HG03139 (cell line): ENCODE measurements around the gene XPA.
A peak's percentile ranks its signal among the peaks of the same experiment; 100 is the strongest.
"Not testable (repeated sequence)": the region's sequence is repeated elsewhere in the genome, so short reads cannot be mapped to it uniquely, and the experiment has no call there.

Experiments
- ATAC-seq: cut with Tn5 transposase; IDR thresholded peaks from one replicate; pipeline ENCODE4 v1.9.1; 2021; ENCODE audit not compliant: unreplicated experiment

XPA gene

DNA sequence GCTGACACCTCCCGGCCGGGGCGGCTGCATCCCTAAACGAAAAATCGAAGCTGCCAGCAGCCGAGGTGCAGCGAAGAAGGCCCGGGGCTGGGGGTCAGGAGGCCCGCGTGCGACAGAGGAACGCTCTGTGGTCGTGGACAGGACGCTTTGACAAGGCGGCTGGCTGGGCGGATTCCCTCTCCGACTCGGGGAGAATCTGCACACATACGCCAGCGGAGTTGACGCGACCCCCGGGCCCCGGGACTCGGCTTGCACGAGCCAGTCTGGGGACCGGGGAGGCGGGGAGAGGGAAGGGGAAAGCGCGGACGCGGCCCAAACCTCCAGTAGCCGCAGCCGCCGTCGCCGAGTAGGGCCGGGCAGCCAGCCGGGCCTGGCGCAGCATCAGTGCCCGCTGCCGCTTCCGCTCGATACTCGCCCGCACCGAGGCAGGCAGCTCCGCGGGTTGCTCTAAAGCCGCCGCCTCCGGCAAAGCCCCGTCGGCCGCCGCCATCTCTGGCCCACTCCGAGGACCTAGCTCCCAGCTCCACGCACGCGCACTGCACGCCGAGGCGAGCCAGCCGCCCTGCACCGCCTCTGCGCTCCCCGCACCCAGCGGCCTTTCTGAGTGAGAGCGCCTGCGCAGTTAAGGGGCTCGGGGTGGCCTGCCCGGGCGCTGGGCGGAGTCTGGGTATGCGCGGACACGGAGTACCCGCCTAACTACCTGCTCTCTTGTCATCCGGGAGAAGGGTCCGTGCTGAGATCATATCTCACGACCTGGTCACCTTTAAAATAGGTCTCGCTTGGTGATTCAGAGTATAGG is at the start of gene XPA:
TSS of gene XPA (minus strand) at position 538 of the 799 bp plus-strand sequence. CDS start at position 490, 48 bp downstream.
- ATAC-seq, result peak; percentile 85

GRCh38 chr9:97744710-97745708 is 47.9 kb upstream of the XPA start:
- ATAC-seq, result no peak

GRCh38 chr9:97744025-97744424 is 46.9 kb upstream of the XPA start:
- not testable (repeated sequence) for ATAC-seq

GRCh38 chr9:97742545-97742944 is 45.4 kb upstream of the XPA start:
- no peak for ATAC-seq

DNA sequence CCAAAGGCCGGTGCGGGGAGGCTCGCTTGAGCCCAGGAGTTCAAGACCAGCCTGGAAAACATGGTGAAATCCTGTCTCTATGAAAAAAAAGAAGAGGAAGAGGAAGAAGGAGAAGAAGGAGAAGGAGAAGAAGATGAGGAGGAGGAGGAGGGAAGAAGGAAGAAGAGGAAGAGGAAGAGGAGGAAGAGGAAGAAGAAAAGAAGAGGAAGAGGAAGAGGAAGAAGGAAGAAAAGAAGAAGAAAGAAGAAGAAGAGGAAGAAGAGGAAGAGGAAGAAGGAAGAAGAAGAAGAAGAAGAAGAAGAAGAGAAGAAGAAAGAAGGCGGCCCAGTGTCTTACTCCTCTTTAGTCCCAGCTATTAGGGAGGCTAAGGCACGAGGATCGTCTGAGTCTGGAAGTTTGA is 44.8 kb upstream of the XPA start:
- no peak for ATAC-seq

GRCh38 chr9:97740848-97741821 is 44.0 kb upstream of the XPA start:
- no peak for ATAC-seq

GRCh38 chr9:97737429-97737828 is 40.3 kb upstream of the XPA start:
- ATAC-seq, result no peak

DNA sequence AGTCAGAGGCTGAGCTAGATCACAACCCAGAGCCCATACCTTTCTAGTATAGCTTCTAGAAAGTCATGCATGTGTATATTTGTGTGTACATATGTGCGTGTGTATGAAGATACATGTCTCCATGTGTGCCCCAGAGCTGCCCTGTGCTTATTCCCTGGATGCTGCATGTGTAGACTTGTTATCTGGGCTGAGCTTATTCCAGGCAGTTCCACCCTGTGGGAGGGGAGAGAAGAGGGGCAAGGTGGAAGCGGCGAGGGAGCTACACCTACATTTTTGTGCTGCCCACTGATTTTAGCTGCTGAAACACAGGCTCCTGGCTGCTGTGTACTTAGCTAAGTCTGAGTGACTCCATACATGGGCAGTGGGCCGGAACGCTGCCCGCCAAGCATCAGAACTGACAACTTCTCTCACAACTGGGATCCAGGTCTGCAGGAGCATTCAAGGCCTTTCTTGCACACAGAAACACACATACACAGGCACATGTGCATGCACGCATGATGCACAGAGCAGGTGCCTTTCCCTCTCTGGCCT is 38.0 kb upstream of the XPA start:
- no peak for ATAC-seq

- ATAC-seq, result no peak
These were observed 29.6 kb upstream of the XPA start for GRCh38 chr9:97726716-97727115.

DNA sequence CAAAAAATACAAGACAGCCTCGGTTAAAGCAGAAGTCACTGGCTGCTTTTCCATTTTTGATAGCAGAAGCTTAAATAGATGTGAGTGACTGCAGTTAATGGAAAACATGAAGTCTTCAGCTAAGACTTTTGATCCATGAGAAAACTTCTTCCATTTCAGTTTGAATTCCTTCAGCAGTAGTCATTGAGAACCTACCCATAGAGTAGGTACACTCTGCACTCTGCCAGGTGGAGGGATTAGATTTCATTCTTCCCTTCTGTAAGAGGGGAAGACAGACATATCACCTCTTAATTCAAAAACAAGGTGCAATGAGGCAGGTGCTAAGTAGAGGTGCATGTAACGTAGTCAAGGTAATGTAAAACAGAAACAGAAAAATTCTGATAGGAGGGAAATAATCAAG is 26.7 kb upstream of the XPA start:
- ATAC-seq, result no peak

- no peak for ATAC-seq
These were observed 25.2 kb upstream of the XPA start for GRCh38 chr9:97722331-97722730.

GRCh38 chr9:97721396-97721795 is 24.3 kb upstream of the XPA start:
- no peak for ATAC-seq

- ATAC-seq, result no peak
These were observed 20.7 kb upstream of the XPA start for GRCh38 chr9:97717866-97718265.

DNA sequence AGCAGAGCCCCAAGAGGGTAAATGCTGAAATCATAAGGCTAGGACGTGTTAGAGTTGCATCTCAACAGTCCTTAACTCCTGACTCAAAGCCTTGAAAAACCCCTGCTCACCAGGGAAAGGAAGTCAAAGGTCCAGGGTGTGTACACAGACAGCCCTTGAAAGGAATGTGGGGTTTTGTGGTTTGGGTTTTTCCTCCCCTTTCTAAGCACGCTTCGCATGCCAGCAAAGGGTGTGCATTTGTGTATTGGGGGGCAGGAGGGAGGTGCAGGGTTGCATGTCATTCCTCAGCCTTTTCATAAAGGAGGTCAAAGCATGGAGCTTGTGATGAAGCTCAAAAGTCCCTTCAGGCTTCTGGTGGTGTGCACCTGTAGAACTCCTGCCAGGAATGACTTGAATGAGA is 17.3 kb upstream of the XPA start:
- no peak for ATAC-seq

GRCh38 chr9:97711223-97711626 is 14.1 kb upstream of the XPA start:
- no peak for ATAC-seq

- no peak for ATAC-seq
These were observed 13.4 kb upstream of the XPA start for GRCh38 chr9:97710356-97711222.

- no peak for ATAC-seq
These were observed 9.1 kb upstream of the XPA start for GRCh38 chr9:97706246-97706645.

DNA sequence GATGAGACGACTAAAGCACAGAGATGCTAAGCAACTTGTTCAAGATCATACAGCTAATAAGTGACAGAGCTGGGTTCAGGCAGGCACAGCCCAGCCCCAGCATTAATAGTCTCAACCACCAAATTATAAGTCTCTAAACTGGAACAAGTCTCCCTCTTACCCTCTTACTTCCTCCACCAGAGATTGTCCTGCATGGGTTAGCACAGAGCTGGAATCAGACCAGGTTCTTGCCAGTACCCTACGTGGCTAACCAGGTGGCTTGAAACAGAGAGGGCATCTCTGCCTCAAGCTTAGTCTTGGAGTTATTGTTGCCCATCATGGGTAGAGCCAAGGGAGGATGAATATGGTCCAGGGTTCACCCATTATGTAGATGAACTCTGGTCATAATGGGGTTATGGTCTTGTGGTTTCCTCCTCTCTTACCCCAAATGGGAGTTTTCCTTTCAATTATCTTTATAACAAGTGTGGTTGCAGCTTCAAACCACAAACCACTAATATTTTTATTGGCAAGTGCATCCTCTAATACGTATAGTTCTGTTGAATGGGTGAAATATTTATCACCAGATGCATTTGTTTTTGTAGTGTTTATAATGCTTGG is 8.3 kb upstream of the XPA start:
- ATAC-seq, result no peak

DNA sequence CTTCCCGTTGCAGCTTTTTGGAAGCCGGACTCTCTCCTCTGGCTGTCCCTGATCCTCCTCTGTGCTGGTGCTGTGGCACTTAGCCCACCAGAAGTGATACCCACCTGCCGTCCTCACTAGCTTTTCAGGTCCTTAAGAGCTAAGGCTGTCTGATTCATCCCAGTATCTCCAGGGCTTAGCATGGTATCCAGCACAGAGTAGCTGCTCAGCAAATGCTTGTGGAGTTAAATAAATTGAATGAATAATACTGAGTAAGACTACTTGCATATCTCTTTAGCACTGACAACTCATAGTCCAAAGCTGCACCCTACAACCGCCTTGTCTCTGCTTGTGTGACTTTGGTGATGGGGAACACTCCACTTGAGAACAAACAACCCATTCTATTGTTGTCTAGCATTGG is 7.7 kb upstream of the XPA start:
- ATAC-seq, result no peak
